ENCODE results near the gene ITGA8.
"Not testable (repeated sequence)": the region's sequence is repeated elsewhere in the genome, so short reads cannot be mapped to it uniquely, and the experiment has no call there.

ITGA8 gene

DNA sequence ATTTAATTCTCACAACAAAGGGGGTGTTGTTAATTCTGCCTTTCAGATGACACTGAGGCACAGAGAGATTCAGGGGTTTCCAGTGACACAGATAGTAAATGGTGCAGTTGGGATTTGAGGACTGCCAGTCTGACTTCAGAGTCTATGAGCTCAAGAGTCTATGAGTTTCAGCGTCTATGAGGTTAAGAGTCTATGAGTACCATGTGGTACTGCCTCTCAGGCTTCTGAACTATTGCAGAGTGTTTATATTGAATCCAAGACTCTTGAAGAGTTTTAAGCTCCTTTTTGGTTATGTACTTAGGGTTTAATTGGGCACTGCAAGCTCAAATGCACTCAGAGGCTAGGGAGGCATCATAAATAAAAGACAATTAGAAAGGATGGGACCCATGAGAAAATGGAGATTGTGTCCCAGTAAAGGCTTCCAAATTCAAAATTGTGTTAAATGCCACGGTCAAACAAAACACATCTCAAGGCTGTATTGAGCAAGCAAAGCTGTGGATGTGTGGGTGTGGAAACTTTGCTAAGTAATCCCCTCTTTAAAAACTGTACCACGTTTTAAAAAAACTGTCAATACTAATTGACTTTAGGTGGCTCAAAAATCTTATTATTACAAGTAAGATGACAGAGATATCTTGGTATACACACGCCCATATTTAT lies 224.7 kb downstream of the ITGA8 start:
- no peak for DNase-seq (ENCODE audit: low read depth)

DNA sequence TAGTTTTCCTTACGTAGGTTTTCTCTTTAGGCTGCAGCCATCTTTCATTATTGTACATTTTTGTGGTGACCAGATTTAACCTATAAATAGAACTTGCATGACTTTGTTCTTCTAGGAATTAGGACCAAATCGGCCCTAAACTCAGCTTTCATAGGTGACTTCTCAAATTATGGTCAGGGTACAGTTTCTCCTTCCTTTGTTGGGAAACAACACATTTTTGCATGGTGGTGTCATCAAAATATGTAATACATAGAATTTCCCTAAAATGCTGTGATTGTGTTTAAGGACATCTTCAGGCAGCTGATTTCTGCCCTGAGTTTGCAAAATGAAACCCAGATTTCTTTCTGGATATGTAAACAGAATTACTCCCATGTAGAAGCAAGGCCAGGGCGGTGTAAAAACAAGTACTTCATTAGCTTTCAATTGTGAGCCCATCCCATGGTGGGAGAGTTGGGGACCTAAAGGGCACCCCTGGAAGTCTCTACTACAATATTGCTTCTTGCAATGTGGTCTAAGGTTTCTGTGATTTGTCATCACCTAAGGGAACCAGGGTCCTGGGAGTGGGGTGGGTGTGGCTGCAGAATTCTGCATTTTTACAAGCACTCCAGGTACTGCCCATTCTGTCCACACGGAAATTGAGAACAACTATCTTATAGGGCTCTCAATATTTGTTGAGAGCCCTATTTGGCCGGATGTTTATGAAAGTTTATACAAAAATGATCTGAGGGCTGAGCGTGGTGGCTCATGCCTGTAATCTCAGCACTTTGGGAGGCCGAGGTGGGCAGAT lies 227.7 kb downstream of the ITGA8 start:
- DNase-seq (ENCODE audit: low read depth): no peak

DNA sequence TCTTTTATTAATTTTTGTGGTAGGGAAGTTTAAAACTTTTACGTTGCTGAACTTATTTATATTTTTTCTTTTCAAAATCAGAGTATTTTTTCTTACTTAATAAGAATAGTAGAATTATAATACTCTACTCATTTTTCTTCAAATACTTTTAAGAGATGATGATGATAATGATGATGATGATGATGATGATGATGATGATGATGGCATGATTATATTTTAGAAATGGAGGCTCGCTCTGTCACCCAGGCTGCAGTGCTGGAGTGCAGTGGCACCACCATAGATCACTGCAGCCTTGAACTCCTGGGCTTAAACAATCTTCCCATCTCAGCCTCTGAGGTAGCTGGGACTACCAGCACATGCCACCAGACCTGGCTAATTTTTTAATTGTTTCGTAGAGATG lies 230.3 kb downstream of the ITGA8 start:
- DNase-seq (ENCODE audit: low read depth): no peak

DNA sequence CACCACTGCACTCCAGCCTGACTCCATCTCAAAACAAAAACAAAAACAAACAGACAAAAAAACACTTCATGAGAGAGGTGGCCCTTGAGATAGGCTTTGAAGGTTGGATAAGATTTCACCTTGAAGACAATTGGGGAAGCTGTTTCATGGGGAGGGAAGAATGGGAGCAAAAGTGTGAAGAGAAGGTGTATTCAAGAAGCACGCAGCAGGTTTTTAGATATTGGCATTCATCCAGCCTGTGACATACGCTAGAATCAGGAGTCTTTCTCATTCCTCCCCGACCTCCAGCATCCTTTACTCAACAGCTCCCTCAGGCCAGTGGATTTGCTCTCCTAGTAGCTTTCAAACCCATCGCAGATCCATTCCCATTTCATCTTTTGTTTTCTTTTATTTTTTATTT lies 232.3 kb downstream of the ITGA8 start:
- no peak for DNase-seq (ENCODE audit: low read depth)

DNA sequence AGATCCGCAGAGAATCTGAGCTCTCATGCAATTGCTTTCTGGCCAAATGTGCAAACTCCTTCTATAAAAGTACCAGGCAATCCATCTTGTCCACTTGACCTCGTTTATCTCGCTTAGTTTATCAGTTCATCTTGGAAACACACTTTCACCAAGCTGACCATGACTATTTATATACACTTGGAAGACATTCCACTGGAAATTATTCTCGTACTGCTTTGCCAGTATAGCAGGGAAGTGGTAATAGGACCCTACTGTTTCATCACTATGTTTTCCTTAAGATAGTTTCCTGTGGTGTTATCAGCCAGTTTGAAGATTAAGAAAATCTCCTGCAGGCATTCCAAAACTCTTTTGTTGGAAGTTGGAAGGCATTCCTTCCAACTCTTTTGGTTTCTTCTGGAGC lies 233.3 kb downstream of the ITGA8 start:
- DNase-seq (ENCODE audit: low read depth): no peak

DNA sequence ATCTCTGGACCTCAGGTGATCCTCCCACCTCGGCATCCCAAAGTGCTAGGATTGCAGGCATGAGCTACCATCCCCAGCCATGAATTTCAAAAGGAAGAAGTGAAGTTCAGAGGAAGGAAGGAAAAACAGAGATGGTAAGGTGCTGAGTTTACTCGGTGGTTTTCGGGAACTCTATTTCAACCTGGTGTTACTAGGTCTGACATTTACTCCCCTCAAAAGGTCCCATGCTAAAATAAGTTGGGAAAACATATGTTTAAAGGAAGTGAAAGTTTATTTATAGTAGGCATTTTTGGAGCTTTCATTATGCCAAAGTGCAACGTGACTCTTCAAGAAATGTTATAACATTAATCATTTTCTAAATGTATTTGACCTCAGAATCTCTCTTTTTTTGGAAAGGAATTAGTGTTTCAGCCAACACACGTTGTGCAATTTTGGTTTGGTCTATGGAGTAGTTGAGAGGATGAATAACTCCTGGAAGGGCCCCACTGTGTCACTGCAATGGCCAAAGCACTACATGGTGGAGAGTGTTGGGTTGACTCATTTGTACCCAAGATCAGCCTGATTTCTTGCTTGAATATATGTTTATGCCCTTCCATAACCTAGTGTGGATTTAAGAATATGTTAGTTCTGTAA lies 233.9 kb downstream of the ITGA8 start:
- no peak for DNase-seq (ENCODE audit: low read depth)

DNA sequence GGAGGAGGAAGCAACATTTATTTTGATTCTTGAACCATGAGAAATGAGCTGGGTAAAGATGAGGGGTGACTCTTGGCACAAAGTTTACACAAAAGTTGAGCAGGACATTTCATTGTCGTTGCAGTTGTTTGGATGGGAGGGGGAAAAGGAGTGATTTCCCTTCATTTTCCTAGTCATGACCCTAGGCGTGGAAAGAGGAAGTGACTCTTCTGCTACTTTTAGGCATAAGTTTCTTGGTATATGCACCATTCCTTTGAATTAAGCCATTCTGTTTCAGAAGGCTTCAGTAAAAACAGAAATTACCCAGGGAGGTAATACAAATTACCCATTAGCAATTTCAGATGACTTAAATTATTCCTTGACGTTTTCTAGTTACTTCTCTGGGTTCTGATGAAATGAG lies 234.7 kb downstream of the ITGA8 start:
- no peak for DNase-seq (ENCODE audit: low read depth)

DNA sequence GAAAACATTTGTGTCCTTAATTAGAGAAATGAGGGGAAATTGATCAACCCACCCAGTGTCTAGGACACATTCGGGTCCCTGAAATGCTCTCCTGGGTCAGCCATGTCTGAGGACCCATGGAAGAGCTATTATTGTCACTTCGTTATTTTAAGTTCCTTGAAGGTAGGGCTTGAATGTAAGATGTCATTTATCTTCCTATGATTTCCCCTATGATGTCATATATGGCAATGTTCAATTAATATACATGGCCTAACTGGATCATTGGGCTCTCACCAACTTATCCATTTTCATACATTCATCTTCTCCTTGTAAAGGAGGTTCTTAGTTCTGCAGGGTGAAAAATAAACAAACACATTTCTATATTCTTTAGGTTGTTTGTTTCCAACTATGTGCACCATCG lies 235.6 kb downstream of the ITGA8 start:
- DNase-seq (ENCODE audit: low read depth): no peak

DNA sequence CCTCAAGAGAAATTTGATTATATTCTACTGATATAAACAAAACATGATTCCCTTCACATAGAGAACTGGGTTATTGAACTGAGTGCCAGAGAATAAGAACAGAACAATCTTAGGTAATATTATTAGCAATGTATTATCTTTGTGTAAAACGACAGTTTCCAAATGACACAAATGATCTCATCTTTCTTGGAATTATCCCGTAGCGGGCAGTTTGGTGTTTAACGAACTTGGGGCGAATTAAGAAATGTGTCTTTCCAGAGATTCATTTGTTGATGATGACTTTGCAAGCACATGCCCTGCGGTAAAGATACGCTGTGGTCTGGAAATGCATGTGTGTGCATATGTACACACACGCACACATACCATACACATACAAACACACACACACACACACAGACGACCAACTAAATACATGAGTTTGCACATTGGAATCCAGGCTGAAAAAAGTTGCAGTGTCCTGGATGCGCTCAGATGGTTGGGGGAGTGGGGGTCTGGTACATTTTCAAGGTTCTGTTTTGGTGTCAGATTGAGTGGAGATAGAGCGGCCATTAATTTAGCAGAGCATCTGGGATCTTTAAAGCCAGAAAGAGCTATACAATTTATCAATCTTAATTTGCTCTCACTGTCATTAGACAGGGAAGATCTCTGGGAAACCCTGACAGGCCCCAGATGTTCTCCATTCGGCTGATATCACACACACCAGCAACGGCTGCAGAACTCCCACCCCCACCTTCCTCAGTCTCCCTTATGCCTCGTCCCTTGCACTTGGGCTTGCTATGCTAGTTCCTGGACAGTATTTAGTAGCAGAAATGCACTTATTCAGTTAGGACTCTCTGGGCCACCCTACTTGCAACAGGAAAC lies 236.3 kb downstream of the ITGA8 start:
- no peak for DNase-seq (ENCODE audit: low read depth)

DNA sequence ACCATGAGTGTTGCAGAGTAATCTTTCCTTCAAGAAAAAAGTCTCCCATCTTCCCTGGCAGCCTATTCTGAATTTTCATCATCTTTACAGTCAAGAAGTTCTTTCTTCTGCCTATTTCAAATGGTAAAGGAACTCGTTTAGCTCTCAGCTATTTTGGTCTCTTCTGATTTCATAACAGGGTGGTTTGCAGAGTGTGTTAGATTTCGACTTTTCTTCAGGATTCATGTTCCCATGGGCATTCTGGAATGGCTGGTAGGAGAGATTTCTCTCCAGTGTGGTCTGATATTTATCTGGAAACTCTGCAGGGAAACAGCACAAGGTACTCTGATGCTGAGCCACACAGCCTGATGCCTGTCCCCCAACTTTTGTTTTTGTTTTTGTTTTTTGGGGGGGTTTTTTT lies 237.6 kb downstream of the ITGA8 start:
- DNase-seq (ENCODE audit: low read depth): no peak

DNA sequence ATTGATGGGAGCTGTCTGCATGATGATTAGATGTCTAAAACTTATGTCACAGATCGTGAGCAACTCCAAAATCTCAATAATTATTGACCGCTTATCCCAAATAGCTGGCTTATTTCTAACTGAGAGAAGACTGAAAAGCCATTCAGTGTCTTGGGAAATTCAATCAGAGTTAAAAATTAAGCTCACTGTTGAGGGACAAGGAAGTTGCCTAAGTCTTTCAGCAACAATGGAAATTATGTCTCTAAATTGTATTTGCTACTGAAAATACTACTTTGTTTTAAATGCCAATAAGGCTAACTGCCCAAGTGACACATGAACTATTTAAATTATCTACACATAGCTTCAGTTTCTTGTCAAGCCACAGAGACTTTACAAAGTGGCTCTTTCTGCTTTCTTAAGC lies 240.8 kb downstream of the ITGA8 start:
- no peak for DNase-seq (ENCODE audit: low read depth)

DNA sequence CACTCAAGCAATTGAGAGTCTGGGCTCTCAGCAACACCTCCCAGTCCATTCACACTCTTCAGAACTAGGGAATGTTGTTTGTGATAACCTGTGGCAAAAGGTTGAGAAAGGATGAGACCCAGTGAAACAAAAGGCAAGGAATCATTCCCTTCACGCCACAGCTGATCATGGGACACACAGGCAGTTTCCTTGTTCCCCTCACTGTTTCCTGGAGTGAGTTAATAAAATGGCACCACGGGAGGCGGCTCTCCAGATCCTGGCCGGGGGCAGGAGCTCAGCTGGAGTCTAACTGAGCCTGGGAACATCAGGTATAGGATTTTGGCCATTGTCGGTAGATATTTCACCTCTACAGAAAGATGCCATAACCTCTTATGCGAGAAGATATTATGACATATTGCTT lies 241.3 kb downstream of the ITGA8 start:
- DNase-seq (ENCODE audit: low read depth): no peak

DNA sequence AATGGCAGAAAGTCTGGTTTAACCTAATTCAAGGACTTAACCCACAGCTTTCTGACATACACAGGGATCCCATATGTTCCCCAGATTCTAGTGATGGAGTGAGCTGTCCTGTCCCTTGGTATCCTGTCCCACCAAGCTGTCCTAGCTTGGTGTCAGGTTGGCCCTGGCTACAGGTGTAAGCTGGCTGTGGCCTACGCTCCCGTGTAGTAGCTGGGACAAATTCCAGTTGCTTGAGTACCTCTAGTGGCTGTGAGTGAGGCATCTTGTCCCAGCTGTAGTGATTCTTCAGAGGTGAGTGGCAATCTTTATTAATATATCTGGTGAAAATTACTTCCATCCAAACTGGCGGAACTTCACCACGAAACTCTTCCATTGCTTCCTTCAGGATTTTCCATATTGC lies 243.4 kb downstream of the ITGA8 start:
- no peak for DNase-seq (ENCODE audit: low read depth)

DNA sequence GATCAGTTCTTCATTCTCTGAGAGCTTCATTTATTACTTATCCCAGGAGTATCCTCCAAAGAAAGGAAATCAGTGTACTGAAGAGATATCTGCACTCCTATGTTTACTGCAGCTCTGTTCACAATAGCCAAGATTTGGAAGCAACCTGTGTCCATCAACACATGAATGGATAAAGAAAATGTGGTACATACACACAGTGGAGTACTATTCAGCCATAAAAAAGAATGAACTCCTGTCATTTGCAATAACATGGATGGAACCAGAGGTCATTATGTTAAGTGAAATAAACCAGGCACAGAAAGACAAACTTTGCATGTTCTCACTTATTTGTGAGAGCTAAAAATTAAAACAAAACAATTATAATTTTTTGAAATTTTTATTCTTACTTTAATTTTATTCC lies 244.3 kb downstream of the ITGA8 start:
- not testable (repeated sequence) for DNase-seq (ENCODE audit: low read depth)

DNA sequence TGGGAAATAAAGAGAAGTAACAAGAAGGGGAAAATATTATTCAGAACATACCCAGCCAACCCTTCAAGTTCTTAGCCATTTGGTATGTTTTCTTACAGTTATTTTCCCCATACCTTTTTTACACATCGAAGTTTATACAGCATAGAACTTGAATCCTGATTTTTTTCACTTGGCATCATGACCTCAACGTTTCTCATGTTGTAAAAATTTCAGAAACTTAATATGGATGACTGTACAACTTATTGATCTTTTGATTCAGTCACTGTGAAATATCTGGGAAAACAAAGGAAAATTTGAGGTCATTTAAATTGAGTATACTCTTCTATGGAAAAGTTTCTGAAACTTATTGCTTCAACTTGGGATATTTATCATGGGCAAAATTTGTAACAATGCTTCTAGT lies 245.1 kb downstream of the ITGA8 start:
- no peak for DNase-seq (ENCODE audit: low read depth)

DNA sequence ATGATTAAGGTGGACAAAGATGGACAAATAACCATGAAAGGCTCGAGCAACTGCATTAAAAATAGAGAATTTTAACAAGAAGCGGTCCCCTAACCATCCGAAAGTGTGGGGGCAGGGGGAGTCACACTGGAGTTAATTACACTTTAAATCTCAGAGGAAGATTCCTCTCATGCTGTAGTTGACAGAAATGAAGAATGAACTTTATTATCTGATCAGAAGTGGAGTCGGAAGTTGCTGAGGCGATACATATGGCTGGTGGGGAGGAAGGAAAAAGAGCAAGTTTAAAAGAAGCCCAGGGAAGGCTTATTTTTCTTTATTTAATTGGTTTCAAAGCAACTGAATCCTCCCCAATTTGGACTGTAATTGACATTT lies 246.3 kb downstream of the ITGA8 start:
- no peak for DNase-seq (ENCODE audit: low read depth)

DNA sequence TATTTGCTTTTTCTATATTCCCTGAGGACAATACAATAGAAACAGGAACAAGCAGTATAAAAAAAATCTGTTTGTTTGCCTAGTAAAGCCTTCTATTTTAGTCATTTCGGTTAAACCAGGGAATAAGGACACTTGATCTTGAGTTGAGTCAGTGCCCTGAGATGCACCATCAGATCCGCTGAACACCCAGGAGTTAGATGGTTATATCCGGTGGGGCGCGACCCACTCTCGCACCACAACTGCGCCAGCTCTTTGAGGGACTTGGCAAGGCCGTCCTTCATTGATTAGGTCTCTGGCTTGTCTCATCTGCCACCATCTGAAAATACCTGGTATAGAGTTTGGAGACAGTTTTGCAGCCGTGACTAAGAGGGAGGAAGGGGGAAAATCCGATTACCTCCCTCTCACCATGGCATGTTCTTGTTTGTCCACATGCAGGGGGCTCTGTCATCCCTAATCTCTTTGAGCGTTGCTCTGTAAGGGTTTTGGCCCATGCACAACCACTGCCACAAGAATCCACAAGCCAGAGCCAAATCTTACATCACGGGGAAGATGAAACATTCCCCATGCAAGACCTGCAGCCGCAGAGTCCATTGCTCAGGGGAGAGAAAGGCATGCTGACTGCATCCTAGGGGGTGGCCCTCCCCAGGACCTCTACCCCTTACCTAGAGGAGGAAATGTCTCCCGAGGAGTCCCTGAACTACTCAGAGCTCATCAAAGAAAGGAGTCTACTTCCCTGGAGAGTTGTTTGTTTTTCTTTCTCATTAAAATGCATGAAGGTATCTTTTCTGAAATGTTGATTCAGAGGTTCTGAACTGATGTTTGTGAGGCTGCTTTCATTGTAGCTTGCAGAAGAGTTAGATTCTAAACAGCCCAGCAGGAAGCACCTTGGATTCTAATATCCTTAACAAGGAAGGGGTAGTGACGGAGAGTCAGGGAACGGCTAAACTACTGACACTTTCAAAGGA lies 247.0 kb downstream of the ITGA8 start:
- DNase-seq (ENCODE audit: low read depth): no peak

DNA sequence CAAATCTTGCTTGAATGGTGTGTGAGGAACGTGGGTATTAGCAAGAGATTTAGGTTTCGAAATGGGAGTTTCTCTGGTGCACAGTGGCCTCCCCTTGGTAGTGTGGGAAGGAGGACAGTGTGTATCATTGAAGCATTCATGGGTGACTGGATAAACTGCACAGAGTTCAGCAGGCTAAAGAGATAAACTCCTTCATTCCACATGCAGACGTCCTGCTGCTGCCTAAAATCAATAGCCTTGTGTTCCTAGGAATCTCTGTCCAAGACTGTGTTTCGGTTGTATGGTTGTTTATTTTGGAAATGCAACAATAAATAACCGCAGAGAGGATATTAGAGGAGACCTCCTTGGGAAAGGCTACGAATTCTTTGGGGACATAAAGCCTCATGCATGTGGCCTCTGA lies 247.7 kb downstream of the ITGA8 start:
- no peak for DNase-seq (ENCODE audit: low read depth)

DNA sequence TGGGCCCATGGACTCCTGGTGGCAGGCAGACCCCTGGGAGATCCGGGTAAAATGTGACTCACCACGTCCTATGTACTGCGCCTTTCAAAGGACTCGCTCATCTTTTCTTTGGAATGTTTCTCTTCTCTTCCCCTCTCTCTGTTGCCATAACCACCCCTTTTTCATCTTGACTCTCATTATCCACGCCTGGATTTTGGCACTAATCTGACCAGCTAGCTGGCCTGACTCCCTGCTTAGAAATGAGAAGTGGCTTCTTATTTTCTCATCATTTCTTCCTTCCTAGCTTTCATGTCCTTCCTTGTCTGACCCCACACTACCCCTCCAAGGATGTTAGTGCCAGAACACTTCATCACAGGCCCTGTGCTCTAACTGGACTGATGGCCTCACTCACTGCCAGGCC lies 250.6 kb downstream of the ITGA8 start:
- DNase-seq (ENCODE audit: low read depth): no peak

DNA sequence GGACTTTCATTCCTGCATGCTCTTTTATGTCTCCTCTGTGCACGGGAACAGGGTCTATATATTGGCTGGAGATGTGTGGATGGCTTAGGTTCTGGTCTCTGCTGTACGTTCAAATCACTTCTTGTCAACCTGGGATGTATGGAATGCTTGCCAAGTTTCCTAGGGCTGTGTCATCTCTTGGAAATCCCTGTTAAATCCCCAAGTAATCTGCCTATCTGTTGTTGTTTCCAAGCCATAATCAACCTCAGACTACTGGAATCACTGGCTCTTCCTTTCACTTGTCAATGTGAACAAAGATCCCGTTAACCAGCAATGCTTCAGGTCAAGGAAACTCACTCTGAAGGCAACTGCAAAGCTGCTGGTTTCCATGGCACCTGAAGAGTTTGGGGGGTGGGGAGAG lies 255.3 kb downstream of the ITGA8 start:
- DNase-seq (ENCODE audit: low read depth): no peak
